Muscle of leg (tissue), 11 donors: Measurements from ENCODE around the gene DOCK1. TPM values are rescaled to one million over a fixed set of nuclear protein-coding genes. Genes with fewer than 3 reads are reported as not detected.

Source experiments
- DNase-seq: peaks from one replicate; pipeline ENCODE4 v3.0.0; 2013
- H3K27ac ChIP-seq: one replicate; pipeline ENCODE4 v1.5.1; 2013; ENCODE audit warnings: mild to moderate bottlenecking, low read length, control low read depth
- H3K27me3 ChIP-seq: one replicate; pipeline ENCODE4 v1.6.1; 2013; ENCODE audit warnings: low read length; ENCODE audit not compliant: control insufficient read depth, insufficient read depth
- H3K36me3 ChIP-seq: one replicate; pipeline ENCODE4 v1.6.1; 2013; ENCODE audit warnings: low read length; ENCODE audit not compliant: control insufficient read depth, insufficient read depth
- H3K4me1 ChIP-seq: one replicate; pipeline ENCODE4 v1.6.1; 2013; ENCODE audit warnings: low read length; ENCODE audit not compliant: control insufficient read depth, insufficient read depth
- H3K4me3 ChIP-seq: one replicate; pipeline ENCODE4 v1.5.1; 2013; ENCODE audit warnings: low read length, control low read depth
- H3K9me3 ChIP-seq: replicated peaks from 2 replicates; pipeline ENCODE4 v1.6.1; 2013; ENCODE audit warnings: low read depth, low read length; ENCODE audit not compliant: control insufficient read depth
- WGBS: methylation state at CpG from one replicate; pipeline ENCODE4 v1.1.5; 2013; ENCODE audit warnings: missing lambda C conversion rate; ENCODE audit not compliant: insufficient coverage; 5-methylcytosine and 5-hydroxymethylcytosine counted together
- polyA plus RNA-seq, 8 donors: library from polyadenylated mRNA; unstranded; fragments of 120-200 nt; gene quantifications; one replicate each; pipeline versions ENCODE4 v1.2.1 to v1.2.3, GENCODE V29; 2013; ENCODE audit warnings: inconsistent platforms in 1 of 8, low replicate concordance in 1 of 8; ENCODE audit not compliant: insufficient read length in 8 of 8, insufficient read depth in 1 of 8
- total RNA-seq: library from RNA; stranded (reverse); fragments of 120-200 nt; gene quantifications from one replicate; pipeline ENCODE4 v1.2.4, GENCODE V29; 2013

The DOCK1 gene
- total and polyA plus RNA-seq, 9 donors: 27.3 to 52.9 (median 37.1) TPM

GRCh38 chr10:126997801-126998590 lies 92.8 kb downstream of the DOCK1 start:
- H3K9me3 ChIP-seq: no peaks in the 10 kb centered on the region
- no peaks in the 10 kb centered on the region for H3K27me3 ChIP-seq
- H3K4me1 ChIP-seq: no peaks in the 10 kb centered on the region
- WGBS: 92% methylated on average over 4 of the region's 8 CpGs
- H3K4me3 ChIP-seq: no peak overlapping the region
- no peak overlapping the region for H3K27ac ChIP-seq
- DNase-seq: no peak
- peaks cover 33% of the 10 kb centered on the region for H3K36me3 ChIP-seq

GRCh38 chr10:127000598-127000997 lies 95.4 kb downstream of the DOCK1 start:
- WGBS: 99% methylated on average over 9 of the region's 12 CpGs
- Histone ChIP-seq H3K27ac (no peak overlapping the region), H3K4me3 (no peak overlapping the region), H3K9me3 (no peaks in the 10 kb centered on the region), H3K27me3 (no peaks in the 10 kb centered on the region), H3K4me1 (no peaks in the 10 kb centered on the region), H3K36me3 (peaks cover 33% of the 10 kb centered on the region)
- DNase-seq: no peak

GRCh38 chr10:127003032-127003685 lies 97.9 kb downstream of the DOCK1 start:
- DNase-seq: no peak
- Histone ChIP-seq H3K27ac (no peak overlapping the region), H3K27me3 (no peaks in the 10 kb centered on the region), H3K36me3 (peaks cover 41% of the 10 kb centered on the region), H3K4me3 (no peak overlapping the region), H3K4me1 (no peaks in the 10 kb centered on the region), H3K9me3 (no peaks in the 10 kb centered on the region)
- WGBS: 98% methylated on average over 7 of the region's 9 CpGs

- no peak for DNase-seq
- H3K27ac ChIP-seq: no peak overlapping the region
- peaks cover 34% of the 10 kb centered on the region for H3K36me3 ChIP-seq
- no peak overlapping the region for H3K4me3 ChIP-seq
- no peaks in the 10 kb centered on the region for H3K4me1 ChIP-seq
- WGBS: 98% methylated on average over 11 of the region's 11 CpGs
- no peaks in the 10 kb centered on the region for H3K27me3 ChIP-seq
- no peaks in the 10 kb centered on the region for H3K9me3 ChIP-seq
Measured at GRCh38 chr10:127006453-127006852, 101.2 kb downstream of the DOCK1 start.

GRCh38 chr10:127009366-127009765 lies 104.1 kb downstream of the DOCK1 start:
- Histone ChIP-seq H3K9me3 (no peaks in the 10 kb centered on the region), H3K4me3 (no peak overlapping the region), H3K4me1 (peaks cover 16% of the 10 kb centered on the region), H3K27me3 (no peaks in the 10 kb centered on the region), H3K27ac (no peak overlapping the region), H3K36me3 (peaks cover 29% of the 10 kb centered on the region)
- no peak for DNase-seq
- WGBS: 88% methylated on average over 2 of the region's 8 CpGs

GRCh38 chr10:127011174-127011573 lies 105.9 kb downstream of the DOCK1 start:
- H3K9me3 ChIP-seq: no peaks in the 10 kb centered on the region
- no peak overlapping the region for H3K27ac ChIP-seq
- peaks cover 33% of the 10 kb centered on the region for H3K36me3 ChIP-seq
- WGBS: 83% methylated on average over 3 of the region's 5 CpGs
- no peaks in the 10 kb centered on the region for H3K27me3 ChIP-seq
- H3K4me3 ChIP-seq: no peak overlapping the region
- peaks cover 16% of the 10 kb centered on the region for H3K4me1 ChIP-seq
- no peak for DNase-seq

- Histone ChIP-seq H3K9me3 (no peaks in the 10 kb centered on the region), H3K4me1 (peaks cover 16% of the 10 kb centered on the region), H3K36me3 (peaks cover 25% of the 10 kb centered on the region), H3K4me3 (no peak overlapping the region), H3K27ac (peak overlapping the region; percentile 63), H3K27me3 (no peaks in the 10 kb centered on the region)
- 85% methylated on average over 18 of the region's 24 CpGs for WGBS
- no peak for DNase-seq
Measured at GRCh38 chr10:127012071-127012768, 107.0 kb downstream of the DOCK1 start.

- 50% methylated on average over 3 of the region's 10 CpGs for whole genome bisulfite sequencing
Measured at GRCh38 chr10:127012769-127013152, 107.5 kb downstream of the DOCK1 start.

GRCh38 chr10:127013211-127013656 lies 108.0 kb downstream of the DOCK1 start:
- Histone ChIP-seq H3K36me3 (peaks cover 19% of the 10 kb centered on the region), H3K9me3 (no peaks in the 10 kb centered on the region)
- WGBS: 73% methylated on average over 7 of the region's 9 CpGs

More at GRCh38 chr10:127012769-127013152, 107.5 kb downstream of the DOCK1 start:
- no peaks in the 10 kb centered on the region for H3K9me3 ChIP-seq
- no peaks in the 10 kb centered on the region for H3K27me3 ChIP-seq
- peaks cover 20% of the 10 kb centered on the region for H3K36me3 ChIP-seq
- H3K4me3 ChIP-seq: no peak overlapping the region
- no peak overlapping the region for H3K27ac ChIP-seq
- peak; percentile 70 for DNase-seq
- H3K4me1 ChIP-seq: peaks cover 16% of the 10 kb centered on the region

More at GRCh38 chr10:127013211-127013656, 108.0 kb downstream of the DOCK1 start:
- no peak for DNase-seq
- no peaks in the 10 kb centered on the region for H3K27me3 ChIP-seq
- H3K4me3 ChIP-seq: no peak overlapping the region
- H3K4me1 ChIP-seq: peaks cover 16% of the 10 kb centered on the region
- no peak overlapping the region for H3K27ac ChIP-seq
